GM12878 (cell line): Measurements from ENCODE around the gene MAML2. TPM values are rescaled to one million over a fixed set of nuclear protein-coding genes. Genes with fewer than 3 reads are reported as not detected.

Source experiments
- ATAC-seq: fragments of 200-7000 bp; cut with Tn5 transposase; 3 replicates; pipeline ENCODE4 v1.9.1; 2020; ENCODE audit warnings: mild to moderate bottlenecking, moderate library complexity
- BruUV-seq: library from RNA; stranded (reverse); fragments of 400-500 nt; replicated peaks from 2 replicates; lab custom pipeline; 2021; lab: Mats Ljungman, UMichigan
- CTCF ChIA-PET: fragments of 300-600 bp; sonication (Branson Sonifier 250); formaldehyde crosslinking; extraction: SDS; loops from one replicate; lab custom pipeline; 2021; ENCODE audit warnings: inconsistent platforms; lab: Yijun Ruan, JAX
- POLR2A ChIA-PET: fragments of 350-600 bp; formaldehyde crosslinking; extraction: SDS; loops from one replicate; lab custom pipeline; 2021; ENCODE audit warnings: inconsistent platforms; lab: Charles Lee
- RAD21 ChIA-PET: fragments of 300-600 bp; sonication (Branson Sonifier 250); formaldehyde crosslinking; loops from one replicate; lab custom pipeline; 2023; ENCODE audit warnings: antibody characterized with exemption; ENCODE audit not compliant: unreplicated experiment; lab: Charles Lee
- SMC1A ChIA-PET: fragments of 300-600 bp; sonication (Branson Sonifier 250); formaldehyde crosslinking; loops from one replicate; lab custom pipeline; 2023; ENCODE audit not compliant: unreplicated experiment, uncharacterized antibody; lab: Charles Lee
- DNase-seq: peaks from one replicate; pipeline ENCODE4 v3.0.0-alpha.2; 2011; ENCODE audit warnings: low read depth, low spot score
- FAIRE-seq: peaks from 3 replicates; lab custom pipeline; 2011; peaks lifted over from hg19 to GRCh38; lab: Jason Lieb, UNC
- H2AFZ ChIP-seq: 2 replicates; pipeline ENCODE4 v1.6.0; 2011; ENCODE audit warnings: low read depth, low read length, control low read depth; ENCODE audit not compliant: control insufficient read depth
- H3K27ac ChIP-seq: 2 replicates; pipeline ENCODE4 v1.5.1; 2011; ENCODE audit warnings: control low read depth; ENCODE audit not compliant: control insufficient read depth, insufficient read depth
- H3K27me3 ChIP-seq, 2 experiments: replicated peaks in 1 of 2; 2 replicates each; pipeline versions ENCODE4 v1.6.0 to v1.6.1; 2011; ENCODE audit warnings: low read length in 1 of 2; ENCODE audit not compliant: control insufficient read depth in 2 of 2, insufficient read depth in 2 of 2
- H3K36me3 ChIP-seq, 2 experiments: 2 replicates each; pipeline ENCODE4 v1.5.1; 2011; ENCODE audit warnings: low read length in 1 of 2; ENCODE audit not compliant: control insufficient read depth in 2 of 2, insufficient read depth in 2 of 2
- H3K4me1 ChIP-seq: 2 replicates; pipeline ENCODE4 v1.6.1; 2011; ENCODE audit warnings: mild to moderate bottlenecking, low read length, moderate library complexity, mixed read lengths; ENCODE audit not compliant: control insufficient read depth, insufficient read depth
- H3K4me2 ChIP-seq: 2 replicates; pipeline ENCODE4 v1.6.0; 2011; ENCODE audit warnings: control low read depth; ENCODE audit not compliant: control insufficient read depth, insufficient read depth
- H3K4me3 ChIP-seq: fragments of 200-600 bp; sonication (generic); 2 replicates; pipeline ENCODE4 v1.5.1; 2016
- H3K79me2 ChIP-seq: 2 replicates; pipeline ENCODE4 v1.6.0; 2011; ENCODE audit warnings: low read length; ENCODE audit not compliant: control insufficient read depth, insufficient read depth
- H3K9ac ChIP-seq: 2 replicates; pipeline ENCODE4 v1.8.0; 2011; ENCODE audit warnings: low read length, control low read depth, mixed read lengths; ENCODE audit not compliant: control insufficient read depth, insufficient read depth
- H3K9me3 ChIP-seq: replicated peaks from 3 replicates; pipeline ENCODE4 v1.5.1; 2011; ENCODE audit warnings: mild to moderate bottlenecking, low read length; ENCODE audit not compliant: control insufficient read depth, insufficient read depth
- H4K20me1 ChIP-seq: 2 replicates; pipeline ENCODE4 v1.6.0; 2011; ENCODE audit not compliant: control insufficient read depth, insufficient read depth
- ATF3 ChIP-seq: IDR thresholded peaks from 2 replicates; pipeline ENCODE4 v1.6.1; 2011; ENCODE audit warnings: low read depth, mild to moderate bottlenecking, low read length, moderate library complexity, borderline replicate concordance; ENCODE audit errors: extremely low read depth
- BCL11A ChIP-seq: IDR thresholded peaks from 2 replicates; pipeline ENCODE4 v1.6.1; 2011; ENCODE audit warnings: low read depth, low read length
- HDAC6 ChIP-seq: fragments of 200-600 bp; sonication (generic); IDR thresholded peaks from one replicate; pipeline ENCODE4 v1.8.0; 2017; ENCODE audit warnings: antibody characterized with exemption; ENCODE audit not compliant: unreplicated experiment
- IRF5 ChIP-seq: fragments of 450-650 bp; IDR thresholded peaks from 2 replicates; pipeline ENCODE4 v1.6.1; 2017; ENCODE audit warnings: borderline replicate concordance
- JUND ChIP-seq: IDR thresholded peaks from 2 replicates; pipeline ENCODE4 v1.6.1; 2012; ENCODE audit warnings: low read depth, mild to moderate bottlenecking, low read length, improper control_type of control experiment, moderate library complexity
- KAT2A ChIP-seq: conservative IDR thresholded peaks from 2 replicates; pipeline ENCODE4 v1.6.1; 2011; ENCODE audit warnings: low read depth, low read length; ENCODE audit not compliant: control insufficient read depth
- RELB ChIP-seq: fragments of 450-650 bp; IDR thresholded peaks from 2 replicates; pipeline ENCODE4 v1.6.1; 2017; ENCODE audit warnings: low read depth, mild to moderate bottlenecking, moderate library complexity
- SP1 ChIP-seq: IDR thresholded peaks from one replicate; pipeline ENCODE4 v1.6.1; 2011; ENCODE audit warnings: low read depth, low read length
- SREBF2 ChIP-seq: IDR thresholded peaks from 2 replicates; pipeline ENCODE4 v1.6.1; 2012; ENCODE audit warnings: mild to moderate bottlenecking, low read length
- SUZ12 ChIP-seq: fragments of 200-600 bp; sonication (generic); IDR thresholded peaks from one replicate; pipeline ENCODE4 v1.6.1; 2018; ENCODE audit warnings: antibody characterized with exemption, mild to moderate bottlenecking; ENCODE audit not compliant: unreplicated experiment
- ZNF24 ChIP-seq: fragments of 450-650 bp; IDR thresholded peaks from 2 replicates; pipeline ENCODE4 v1.6.1; 2017; ENCODE audit warnings: antibody characterized with exemption, mild to moderate bottlenecking
- WGBS: methylation state at CpG from one replicate; pipeline ENCODE4 v1.1.6; 2016; ENCODE audit warnings: low lambda C conversion rate; ENCODE audit not compliant: insufficient replicate concordance, insufficient coverage; ENCODE audit errors: missing lambda C conversion rate; 5-methylcytosine and 5-hydroxymethylcytosine counted together
- in situ Hi-C: fragments of 300-500 bp; cut with MboI; formaldehyde crosslinking; loops from 9 replicates; pipeline ENCODE4 v1.14.3; 2018; ENCODE audit warnings: mixed read lengths
- intact Hi-C: fragments of 100-400 bp; cut with micrococcal nuclease; formaldehyde crosslinking; loops from one replicate; pipeline ENCODE4 v1.14.2; 2022; ENCODE audit not compliant: unreplicated experiment
- polyA plus RNA-seq, 11 experiments: library from polyadenylated mRNA; depleted of rRNA in 4 of 11; unstranded in 6 of 11; stranded (reverse) in 5 of 11; fragments of >200 nt; fragmentation: Nextera tagmentation in 4 of 11; fragmentation: Illumina TruSeq in 1 of 11; extraction: Ambion mirVana in 4 of 11; extraction: Trizol in 1 of 11; gene quantifications; 1 replicate in 1 of 11; 2 replicates in 10 of 11; pipeline versions ENCODE4 v1.2.1 to v1.2.3, GENCODE V29; 2011 to 2016; ENCODE audit warnings: inconsistent platforms in 2 of 11, missing spikeins in 2 of 11, low read depth in 1 of 11
- total RNA-seq, 4 experiments: library from RNA; depleted of rRNA in 3 of 4; stranded (reverse); fragments of >200 nt in 3 of 4; fragmentation: Illumina TruSeq in 1 of 4; extraction: Trizol in 1 of 4; gene quantifications; 2 replicates each; pipeline versions ENCODE4 v1.2.1 to v1.2.3, GENCODE V29; 2013 to 2021

The MAML2 gene
- total and polyA plus RNA-seq, 10 of the 15 experiments (the other 5 are each of a cell fraction or from before 2014, with no cell fraction given) = 2.5 to 15.1 (median 12.0) TPM

GRCh38 chr11:96265972-96266371, 77.0 kb downstream of the MAML2 start:
- DNase-seq = no peak
- H4K20me1 ChIP-seq = no peaks in the 10 kb centered on the region
- H3K4me2 ChIP-seq = no peak overlapping the region
- SMC1A ChIA-PET = interaction anchor here (0.8 to 6.1 kb wide), 10 partner anchors 11 to 210 kb away, joined by 3 to 57 read pairs (median 11); partner anchors contain the start of gene MAML2
- peaks cover 4% of the 10 kb centered on the region; the same call in 2 of the 3 replicates for H3K9me3 ChIP-seq
- peaks cover 18% of the 10 kb centered on the region for H3K4me1 ChIP-seq
- FAIRE-seq = no peak
- CTCF ChIA-PET = interaction anchor here (1.2 to 1.9 kb wide), 3 partner anchors 10 to 13 kb away, joined by 3 to 9 read pairs (median 5); no protein-coding TSS in a partner anchor
- RAD21 ChIA-PET = interaction anchor here (0.7 to 4.4 kb wide), 7 partner anchors 11 to 804 kb away, joined by 3 to 55 read pairs (median 8); partner anchors contain the start of gene MAML2
- WGBS = 91% methylated on average over 9 of the region's 9 CpGs
- H2AFZ ChIP-seq = no peak overlapping the region
- TF ChIP-seq SP1 = no peak
- TF ChIP-seq KAT2A = no peak
- no peak for TF ChIP-seq BCL11A
- TF ChIP-seq SUZ12 = no peak
- no peak for TF ChIP-seq HDAC6
- no peak for TF ChIP-seq RELB
- no peak for TF ChIP-seq IRF5
- TF ChIP-seq ATF3 = no peak
- TF ChIP-seq ZNF24 = no peak
- TF ChIP-seq JUND = no peak
- TF ChIP-seq SREBF2 = no peak
- no peak overlapping the region for H3K27ac ChIP-seq
- no peak overlapping the region for H3K9ac ChIP-seq
- no peak overlapping the region for H3K4me3 ChIP-seq
- no peak for ATAC-seq
- H3K36me3 ChIP-seq = peaks cover 0 to 2% of the 10 kb centered on the region in 2 experiments; a peak in 1 of 4 replicates
- POLR2A ChIA-PET = interaction anchor here (0.6 to 2.4 kb wide), 6 partner anchors 13 to 77 kb away, joined by 3 to 6 read pairs (median 4); no protein-coding TSS in a partner anchor
- peaks cover 36% of the 10 kb centered on the region for H3K79me2 ChIP-seq
- H3K27me3 ChIP-seq = no peaks in the 10 kb centered on the region
- BruUV-seq = no TSS peak
- in situ Hi-C loops (no loop called here), intact Hi-C loops (loop anchor here (2.0 to 5.0 kb wide), 2 partner anchors 73 to 214 kb away; no protein-coding TSS in a partner anchor)
